ENCODE measurements around the gene ZMYND8. TPM values are rescaled to one million over a fixed set of nuclear protein-coding genes. Genes with fewer than 3 reads are reported as not detected.

The ZMYND8 gene
- total RNA-seq, 1 experiment from 2014 or later = 29.0 TPM

DNA sequence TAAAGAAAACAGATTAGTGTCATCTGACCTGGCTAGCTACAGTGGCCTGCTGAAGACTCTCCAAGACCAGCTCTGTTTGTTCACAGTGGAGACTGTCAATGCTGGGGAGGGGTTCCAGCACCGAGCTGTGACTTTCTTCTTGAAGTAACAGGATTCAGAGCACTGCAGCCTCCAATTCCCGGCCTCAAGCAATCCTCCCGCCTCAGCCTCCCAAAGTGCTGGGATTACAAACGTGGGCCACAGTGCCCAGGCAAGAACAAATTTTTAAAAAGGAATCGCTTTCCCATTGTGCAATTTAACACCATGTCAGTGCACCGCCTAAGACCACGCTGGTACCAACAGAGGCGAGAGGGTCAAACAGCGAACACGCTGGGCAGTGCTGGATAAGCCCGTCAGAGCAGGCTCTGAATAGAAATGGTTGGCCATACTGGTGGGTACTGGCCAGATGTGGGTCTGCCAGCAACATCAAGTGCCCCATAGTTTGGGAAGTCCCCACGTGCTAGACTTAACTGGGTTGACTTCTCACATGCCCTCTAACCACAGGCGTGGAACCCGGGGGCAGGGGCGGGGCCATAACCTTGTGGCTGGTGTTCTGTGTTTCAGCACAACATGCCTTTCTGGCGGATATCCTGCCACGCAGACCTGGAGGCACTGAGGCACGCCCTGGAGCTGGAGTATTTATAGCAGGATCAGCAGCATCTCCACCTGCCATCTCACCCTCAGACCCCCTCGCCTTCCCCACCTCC is 168.9 kb downstream of the ZMYND8 start:
- no TSS peak for BruUV-seq (replicated peaks)
- Histone ChIP-seq H3K9me3 (ENCODE audit: control insufficient read depth in 1 of 2, insufficient read depth in 1 of 2, low read depth in 1 of 2, low read length in 2 of 2) (no peaks in the 10 kb centered on the region), H3K9ac (ENCODE audit: low read length) (no peak overlapping the region), H3K27me3 (ENCODE audit: insufficient read depth, low read length) (no peaks in the 10 kb centered on the region; the same call in 1 of the 2 replicates), H3K4me3 (replicated peaks in 1 of 2; ENCODE audit: low read depth in 1 of 2, low read length in 2 of 2) (no peak overlapping the region), H3K4me2 (ENCODE audit: low read length) (no peak overlapping the region), H3K4me1 (ENCODE audit: control insufficient read depth in 1 of 2, insufficient read depth in 2 of 2, low read length in 2 of 2) (peaks cover 0 to 14% of the 10 kb centered on the region in 2 experiments; a peak in 2 of 4 replicates), H3K79me2 (ENCODE audit: insufficient read depth, low read length) (no peaks in the 10 kb centered on the region), H3K27ac (ENCODE audit: low read depth, low read length) (no peak overlapping the region), H3K36me3 (ENCODE audit: control insufficient read depth in 1 of 2, insufficient read depth in 2 of 2, low read length in 2 of 2) (no peaks in the 10 kb centered on the region), H4K20me1 (ENCODE audit: insufficient read depth) (no peaks in the 10 kb centered on the region), H3K9me2 (ENCODE audit: insufficient read depth) (no peaks in the 10 kb centered on the region), H2AFZ (ENCODE audit: low read depth, low read length, poor library complexity, severe bottlenecking) (no peak overlapping the region)
- no peak for DNase-seq (ENCODE audit: low read depth, low spot score)
- ATAC-seq = no peak
- ChIA-PET POLR2A (no interaction called here), CTCF (interaction anchor here (1.3 kb wide), 1 partner anchor 9 kb away, joined by 4 read pairs; no protein-coding TSS in a partner anchor), RAD21 (ENCODE audit: low non-redundant PET in 1 of 2, low total read pairs in 2 of 2, uncharacterized antibody in 2 of 2, unreplicated experiment in 2 of 2) (interaction anchor here in 1 of 2 experiments (1.0 kb wide), 1 partner anchor 434 kb away, joined by 3 read pairs; no protein-coding TSS in a partner anchor)
- intact Hi-C loops (cut with micrococcal nuclease) = no loop called here
- TF ChIP-seq SIN3A (IDR thresholded peaks at IDR 0.05; ENCODE audit: low read depth) = no peak
- TF ChIP-seq, protein P1, sequence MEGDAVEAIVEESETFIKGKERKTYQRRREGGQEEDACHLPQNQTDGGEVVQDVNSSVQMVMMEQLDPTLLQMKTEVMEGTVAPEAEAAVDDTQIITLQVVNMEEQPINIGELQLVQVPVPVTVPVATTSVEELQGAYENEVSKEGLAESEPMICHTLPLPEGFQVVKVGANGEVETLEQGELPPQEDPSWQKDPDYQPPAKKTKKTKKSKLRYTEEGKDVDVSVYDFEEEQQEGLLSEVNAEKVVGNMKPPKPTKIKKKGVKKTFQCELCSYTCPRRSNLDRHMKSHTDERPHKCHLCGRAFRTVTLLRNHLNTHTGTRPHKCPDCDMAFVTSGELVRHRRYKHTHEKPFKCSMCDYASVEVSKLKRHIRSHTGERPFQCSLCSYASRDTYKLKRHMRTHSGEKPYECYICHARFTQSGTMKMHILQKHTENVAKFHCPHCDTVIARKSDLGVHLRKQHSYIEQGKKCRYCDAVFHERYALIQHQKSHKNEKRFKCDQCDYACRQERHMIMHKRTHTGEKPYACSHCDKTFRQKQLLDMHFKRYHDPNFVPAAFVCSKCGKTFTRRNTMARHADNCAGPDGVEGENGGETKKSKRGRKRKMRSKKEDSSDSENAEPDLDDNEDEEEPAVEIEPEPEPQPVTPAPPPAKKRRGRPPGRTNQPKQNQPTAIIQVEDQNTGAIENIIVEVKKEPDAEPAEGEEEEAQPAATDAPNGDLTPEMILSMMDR (IDR thresholded peaks at IDR 0.05 in 2 of 3, conservative IDR thresholded peaks at IDR 0.05 in 1 of 3; ENCODE audit: borderline replicate concordance in 1 of 3, insufficient read depth in 1 of 3, low read depth in 2 of 3, low read length in 2 of 3) = no peak
- TF ChIP-seq EGR1 (IDR thresholded peaks at IDR 0.05; ENCODE audit: low read depth) = no peak
- TF ChIP-seq, protein P2, sequence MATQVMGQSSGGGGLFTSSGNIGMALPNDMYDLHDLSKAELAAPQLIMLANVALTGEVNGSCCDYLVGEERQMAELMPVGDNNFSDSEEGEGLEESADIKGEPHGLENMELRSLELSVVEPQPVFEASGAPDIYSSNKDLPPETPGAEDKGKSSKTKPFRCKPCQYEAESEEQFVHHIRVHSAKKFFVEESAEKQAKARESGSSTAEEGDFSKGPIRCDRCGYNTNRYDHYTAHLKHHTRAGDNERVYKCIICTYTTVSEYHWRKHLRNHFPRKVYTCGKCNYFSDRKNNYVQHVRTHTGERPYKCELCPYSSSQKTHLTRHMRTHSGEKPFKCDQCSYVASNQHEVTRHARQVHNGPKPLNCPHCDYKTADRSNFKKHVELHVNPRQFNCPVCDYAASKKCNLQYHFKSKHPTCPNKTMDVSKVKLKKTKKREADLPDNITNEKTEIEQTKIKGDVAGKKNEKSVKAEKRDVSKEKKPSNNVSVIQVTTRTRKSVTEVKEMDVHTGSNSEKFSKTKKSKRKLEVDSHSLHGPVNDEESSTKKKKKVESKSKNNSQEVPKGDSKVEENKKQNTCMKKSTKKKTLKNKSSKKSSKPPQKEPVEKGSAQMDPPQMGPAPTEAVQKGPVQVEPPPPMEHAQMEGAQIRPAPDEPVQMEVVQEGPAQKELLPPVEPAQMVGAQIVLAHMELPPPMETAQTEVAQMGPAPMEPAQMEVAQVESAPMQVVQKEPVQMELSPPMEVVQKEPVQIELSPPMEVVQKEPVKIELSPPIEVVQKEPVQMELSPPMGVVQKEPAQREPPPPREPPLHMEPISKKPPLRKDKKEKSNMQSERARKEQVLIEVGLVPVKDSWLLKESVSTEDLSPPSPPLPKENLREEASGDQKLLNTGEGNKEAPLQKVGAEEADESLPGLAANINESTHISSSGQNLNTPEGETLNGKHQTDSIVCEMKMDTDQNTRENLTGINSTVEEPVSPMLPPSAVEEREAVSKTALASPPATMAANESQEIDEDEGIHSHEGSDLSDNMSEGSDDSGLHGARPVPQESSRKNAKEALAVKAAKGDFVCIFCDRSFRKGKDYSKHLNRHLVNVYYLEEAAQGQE (IDR thresholded peaks at IDR 0.05; ENCODE audit: low read depth) = no peak
- TF ChIP-seq CEBPB (IDR thresholded peaks at IDR 0.05; ENCODE audit: low read depth) = no peak
- TF ChIP-seq, protein P3, sequence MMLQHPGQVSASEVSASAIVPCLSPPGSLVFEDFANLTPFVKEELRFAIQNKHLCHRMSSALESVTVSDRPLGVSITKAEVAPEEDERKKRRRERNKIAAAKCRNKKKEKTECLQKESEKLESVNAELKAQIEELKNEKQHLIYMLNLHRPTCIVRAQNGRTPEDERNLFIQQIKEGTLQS (IDR thresholded peaks at IDR 0.05) = no peak
- TF ChIP-seq ZFX (IDR thresholded peaks at IDR 0.05) = no peak
- TF ChIP-seq, protein P4, sequence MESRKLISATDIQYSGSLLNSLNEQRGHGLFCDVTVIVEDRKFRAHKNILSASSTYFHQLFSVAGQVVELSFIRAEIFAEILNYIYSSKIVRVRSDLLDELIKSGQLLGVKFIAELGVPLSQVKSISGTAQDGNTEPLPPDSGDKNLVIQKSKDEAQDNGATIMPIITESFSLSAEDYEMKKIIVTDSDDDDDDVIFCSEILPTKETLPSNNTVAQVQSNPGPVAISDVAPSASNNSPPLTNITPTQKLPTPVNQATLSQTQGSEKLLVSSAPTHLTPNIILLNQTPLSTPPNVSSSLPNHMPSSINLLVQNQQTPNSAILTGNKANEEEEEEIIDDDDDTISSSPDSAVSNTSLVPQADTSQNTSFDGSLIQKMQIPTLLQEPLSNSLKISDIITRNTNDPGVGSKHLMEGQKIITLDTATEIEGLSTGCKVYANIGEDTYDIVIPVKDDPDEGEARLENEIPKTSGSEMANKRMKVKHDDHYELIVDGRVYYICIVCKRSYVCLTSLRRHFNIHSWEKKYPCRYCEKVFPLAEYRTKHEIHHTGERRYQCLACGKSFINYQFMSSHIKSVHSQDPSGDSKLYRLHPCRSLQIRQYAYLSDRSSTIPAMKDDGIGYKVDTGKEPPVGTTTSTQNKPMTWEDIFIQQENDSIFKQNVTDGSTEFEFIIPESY (IDR thresholded peaks at IDR 0.05; ENCODE audit: extremely low read depth, insufficient replicate concordance, low read length) = no peak
- TF ChIP-seq JUND (IDR thresholded peaks at IDR 0.05) = no peak
- no peak for TF ChIP-seq POLR2A (IDR thresholded peaks at IDR 0.05; ENCODE audit: borderline replicate concordance, extremely low read depth, insufficient read depth, insufficient read length)
- TF ChIP-seq, protein P5, sequence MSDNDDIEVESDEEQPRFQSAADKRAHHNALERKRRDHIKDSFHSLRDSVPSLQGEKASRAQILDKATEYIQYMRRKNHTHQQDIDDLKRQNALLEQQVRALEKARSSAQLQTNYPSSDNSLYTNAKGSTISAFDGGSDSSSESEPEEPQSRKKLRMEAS (IDR thresholded peaks at IDR 0.05) = no peak
- TF ChIP-seq CBX3 (IDR thresholded peaks at IDR 0.05; ENCODE audit: low read depth) = no peak
- TF ChIP-seq POLR2AphosphoS5 (IDR thresholded peaks at IDR 0.05; ENCODE audit: low read depth, low read length) = no peak
- TF ChIP-seq YY1 (IDR thresholded peaks at IDR 0.05; ENCODE audit: extremely low read depth, insufficient replicate concordance, low read depth, low read length) = no peak

Measured in HCT116 (cell line).